WI38 (cell line): ENCODE measurements around the gene DLL1.

Experiments used
- H3K4me3 ChIP-seq: 2 replicates; pipeline ENCODE4 v1.5.1; 2011; ENCODE audit warnings: low read depth, mild to moderate bottlenecking, control low read depth, low read length
- CTCF ChIP-seq: IDR thresholded peaks from 2 replicates; pipeline ENCODE4 v1.5.1; 2012; ENCODE audit warnings: low read depth, mild to moderate bottlenecking, control low read depth, low read length

Gene DLL1

GRCh38 chr6:170285482-170285881 lies 5.4 kb downstream of the DLL1 start:
- TF ChIP-seq CTCF = no peak
- H3K4me3 ChIP-seq = no peak overlapping the region

- no peak for TF ChIP-seq CTCF
- H3K4me3 ChIP-seq = no peak overlapping the region
Measured at GRCh38 chr6:170284866-170285469, 5.9 kb downstream of the DLL1 start.

- no peak overlapping the region for H3K4me3 ChIP-seq
- no peak for TF ChIP-seq CTCF
Measured at GRCh38 chr6:170284126-170284773, 6.6 kb downstream of the DLL1 start.

GRCh38 chr6:170283212-170284081 lies 7.4 kb downstream of the DLL1 start:
- TF ChIP-seq CTCF = no peak
- no peak overlapping the region for H3K4me3 ChIP-seq

GRCh38 chr6:170282512-170283158 lies 8.2 kb downstream of the DLL1 start:
- no peak for TF ChIP-seq CTCF
- no peak overlapping the region for H3K4me3 ChIP-seq

- no peak for TF ChIP-seq CTCF
Measured at GRCh38 chr6:170281331-170282292, 9.3 kb downstream of the DLL1 start.

More at GRCh38 chr6:170281331-170282292, 9.3 kb downstream of the DLL1 start:
- H3K4me3 ChIP-seq = no peak overlapping the region
